IMR-90 (cell line): Measurements from ENCODE around the gene FBXO30.

ENCODE experiments used
- POLR2A ChIP-seq: IDR thresholded peaks from 2 replicates; pipeline ENCODE4 v1.6.1; 2012; ENCODE audit warnings: mild to moderate bottlenecking, low read depth, low read length
- RAD21 ChIP-seq: IDR thresholded peaks from 2 replicates; pipeline ENCODE4 v1.6.1; 2012; ENCODE audit warnings: low read length, improper control_type of control experiment
- TF ChIP-seq, protein P1 (sequence below): conservative IDR thresholded peaks from 2 replicates; pipeline ENCODE4 v1.5.1; 2012; ENCODE audit warnings: mild to moderate bottlenecking, low read depth, low read length, improper control_type of control experiment
- TF ChIP-seq, protein P2 (sequence below): fragments of 150-350 bp; IDR thresholded peaks from 2 replicates; pipeline ENCODE4 v1.6.1; 2016; ENCODE audit warnings: low read depth, mild to moderate bottlenecking, low read length, moderate library complexity, borderline replicate concordance

DNA sequence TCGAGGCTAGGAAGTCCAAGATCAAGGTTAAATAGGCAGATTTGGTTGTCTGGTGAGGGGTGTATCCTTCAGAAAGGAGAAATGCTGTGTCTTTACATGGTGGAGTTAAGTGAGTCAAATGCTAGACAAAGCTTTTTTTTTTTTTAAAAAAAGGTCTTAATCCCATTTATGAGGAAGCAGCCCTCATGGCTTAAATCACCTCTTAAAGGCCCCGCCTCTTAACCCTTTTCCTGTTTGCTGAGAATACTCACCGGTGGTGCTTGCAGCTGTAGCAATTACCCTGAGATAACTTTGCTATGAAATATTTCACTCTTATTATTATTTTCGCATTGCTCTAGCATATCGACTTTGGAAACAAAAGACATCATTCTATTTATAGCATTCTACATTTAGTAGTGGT is 30.8 kb downstream of the FBXO30 start:
- TF ChIP-seq, protein P1, sequence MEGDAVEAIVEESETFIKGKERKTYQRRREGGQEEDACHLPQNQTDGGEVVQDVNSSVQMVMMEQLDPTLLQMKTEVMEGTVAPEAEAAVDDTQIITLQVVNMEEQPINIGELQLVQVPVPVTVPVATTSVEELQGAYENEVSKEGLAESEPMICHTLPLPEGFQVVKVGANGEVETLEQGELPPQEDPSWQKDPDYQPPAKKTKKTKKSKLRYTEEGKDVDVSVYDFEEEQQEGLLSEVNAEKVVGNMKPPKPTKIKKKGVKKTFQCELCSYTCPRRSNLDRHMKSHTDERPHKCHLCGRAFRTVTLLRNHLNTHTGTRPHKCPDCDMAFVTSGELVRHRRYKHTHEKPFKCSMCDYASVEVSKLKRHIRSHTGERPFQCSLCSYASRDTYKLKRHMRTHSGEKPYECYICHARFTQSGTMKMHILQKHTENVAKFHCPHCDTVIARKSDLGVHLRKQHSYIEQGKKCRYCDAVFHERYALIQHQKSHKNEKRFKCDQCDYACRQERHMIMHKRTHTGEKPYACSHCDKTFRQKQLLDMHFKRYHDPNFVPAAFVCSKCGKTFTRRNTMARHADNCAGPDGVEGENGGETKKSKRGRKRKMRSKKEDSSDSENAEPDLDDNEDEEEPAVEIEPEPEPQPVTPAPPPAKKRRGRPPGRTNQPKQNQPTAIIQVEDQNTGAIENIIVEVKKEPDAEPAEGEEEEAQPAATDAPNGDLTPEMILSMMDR = no peak
- no peak for TF ChIP-seq RAD21
- no peak for TF ChIP-seq POLR2A
- TF ChIP-seq, protein P2, sequence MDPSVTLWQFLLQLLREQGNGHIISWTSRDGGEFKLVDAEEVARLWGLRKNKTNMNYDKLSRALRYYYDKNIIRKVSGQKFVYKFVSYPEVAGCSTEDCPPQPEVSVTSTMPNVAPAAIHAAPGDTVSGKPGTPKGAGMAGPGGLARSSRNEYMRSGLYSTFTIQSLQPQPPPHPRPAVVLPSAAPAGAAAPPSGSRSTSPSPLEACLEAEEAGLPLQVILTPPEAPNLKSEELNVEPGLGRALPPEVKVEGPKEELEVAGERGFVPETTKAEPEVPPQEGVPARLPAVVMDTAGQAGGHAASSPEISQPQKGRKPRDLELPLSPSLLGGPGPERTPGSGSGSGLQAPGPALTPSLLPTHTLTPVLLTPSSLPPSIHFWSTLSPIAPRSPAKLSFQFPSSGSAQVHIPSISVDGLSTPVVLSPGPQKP = no peak
